Measurements from ENCODE around the gene UBE2D2. TPM values are rescaled to one million over a fixed set of nuclear protein-coding genes. Genes with fewer than 3 reads are reported as not detected.

The UBE2D2 gene
- total RNA-seq, 4 donors from 2014 or later, result 80.0 to 99.8 (median 85.0) TPM

DNA sequence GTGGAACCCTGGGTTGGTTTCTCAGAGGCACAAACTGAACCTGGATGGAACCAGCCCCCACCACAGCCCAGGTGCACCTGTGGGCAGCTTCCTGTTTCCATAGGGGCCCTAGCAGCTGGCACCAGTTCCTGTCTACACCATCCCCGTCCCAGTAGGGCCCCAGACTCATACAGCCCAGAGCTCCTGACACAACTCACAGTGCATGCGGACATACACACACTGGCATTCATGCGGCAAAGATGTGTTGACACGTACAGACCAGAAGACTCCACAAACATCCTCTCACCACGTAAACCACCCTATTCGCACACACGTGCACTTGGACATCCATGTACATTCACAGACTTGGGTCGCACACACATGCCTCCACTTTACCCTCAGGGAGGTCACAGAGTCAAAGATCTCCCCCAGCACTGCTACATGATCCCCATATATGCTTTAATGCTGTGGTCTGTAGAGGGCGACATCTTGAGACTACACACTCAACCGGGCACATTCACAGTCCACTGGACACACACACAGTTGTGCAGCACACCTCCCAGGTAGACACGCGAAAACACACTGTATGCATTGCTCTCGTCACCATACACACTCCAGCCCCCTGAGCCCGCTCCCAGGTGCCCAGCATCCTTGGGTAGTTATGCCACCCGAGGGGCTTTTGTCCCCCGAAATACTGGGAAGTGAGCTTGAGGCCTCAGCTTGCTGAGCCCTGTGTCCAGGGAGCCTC lies 109.4 kb downstream of the UBE2D2 start:
- WGBS, 2 donors, result 75 to 78% methylated on average over 16 of the region's 16 CpGs
- no peak for DNase-seq (ENCODE audit: low spot score in 2 of 2)
- intact Hi-C loops (cut with DNase I; ENCODE audit: low total_unique reads), result no loop called here
- H3K4me3 ChIP-seq (ENCODE audit: low read depth, poor library complexity, severe bottlenecking), result no peak overlapping the region
- TF ChIP-seq, protein P1, sequence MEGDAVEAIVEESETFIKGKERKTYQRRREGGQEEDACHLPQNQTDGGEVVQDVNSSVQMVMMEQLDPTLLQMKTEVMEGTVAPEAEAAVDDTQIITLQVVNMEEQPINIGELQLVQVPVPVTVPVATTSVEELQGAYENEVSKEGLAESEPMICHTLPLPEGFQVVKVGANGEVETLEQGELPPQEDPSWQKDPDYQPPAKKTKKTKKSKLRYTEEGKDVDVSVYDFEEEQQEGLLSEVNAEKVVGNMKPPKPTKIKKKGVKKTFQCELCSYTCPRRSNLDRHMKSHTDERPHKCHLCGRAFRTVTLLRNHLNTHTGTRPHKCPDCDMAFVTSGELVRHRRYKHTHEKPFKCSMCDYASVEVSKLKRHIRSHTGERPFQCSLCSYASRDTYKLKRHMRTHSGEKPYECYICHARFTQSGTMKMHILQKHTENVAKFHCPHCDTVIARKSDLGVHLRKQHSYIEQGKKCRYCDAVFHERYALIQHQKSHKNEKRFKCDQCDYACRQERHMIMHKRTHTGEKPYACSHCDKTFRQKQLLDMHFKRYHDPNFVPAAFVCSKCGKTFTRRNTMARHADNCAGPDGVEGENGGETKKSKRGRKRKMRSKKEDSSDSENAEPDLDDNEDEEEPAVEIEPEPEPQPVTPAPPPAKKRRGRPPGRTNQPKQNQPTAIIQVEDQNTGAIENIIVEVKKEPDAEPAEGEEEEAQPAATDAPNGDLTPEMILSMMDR (IDR thresholded peaks at IDR 0.05), result no peak
- no peak for TF ChIP-seq POLR2A (IDR thresholded peaks at IDR 0.05)

DNA sequence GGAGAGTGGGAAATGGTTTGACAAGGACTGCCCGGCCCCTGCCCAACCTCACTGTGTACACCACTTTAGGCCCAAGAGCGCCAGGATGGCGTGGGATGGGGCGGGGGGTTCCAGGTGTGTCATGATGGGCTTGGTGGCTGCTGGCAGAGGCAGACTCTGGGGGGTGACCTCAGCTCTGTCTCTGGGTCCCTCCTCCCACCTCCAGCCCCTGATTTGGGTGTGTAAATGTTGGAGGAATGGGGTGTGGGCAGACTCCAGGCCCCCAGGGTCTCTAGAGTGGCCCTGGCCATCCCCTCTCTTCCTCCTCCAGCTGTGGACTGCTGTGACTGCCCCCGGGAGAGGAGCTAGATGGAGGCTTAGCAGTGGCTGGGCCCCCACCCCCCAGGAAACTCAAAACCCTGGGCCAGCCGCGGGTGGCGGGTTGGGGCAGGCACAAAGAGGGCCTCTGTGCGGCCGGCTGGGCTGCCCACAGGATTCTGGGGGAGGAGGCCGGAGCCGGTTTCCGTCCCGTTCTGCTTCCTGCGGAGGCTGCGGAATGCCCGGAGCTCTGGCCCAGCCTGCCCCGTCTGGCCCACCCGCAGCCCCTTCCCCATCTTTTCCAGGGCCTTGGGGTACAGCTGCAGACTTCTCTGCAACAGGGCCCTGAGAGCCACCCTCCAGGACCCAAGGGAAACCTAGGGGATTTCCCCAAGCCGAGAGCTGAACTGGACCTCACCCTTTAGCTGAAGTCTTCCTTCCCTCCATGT lies 110.1 kb downstream of the UBE2D2 start:
- intact Hi-C loops (cut with DNase I; ENCODE audit: low total_unique reads), result no loop called here
- TF ChIP-seq POLR2A (IDR thresholded peaks at IDR 0.05), result no peak
- TF ChIP-seq, protein P1 (IDR thresholded peaks at IDR 0.05), result no peak
- DNase-seq (ENCODE audit: low spot score in 2 of 2), result no peak
- WGBS, 2 donors, result 52 to 56% methylated on average over 10 to 17 of the region's 20 CpGs
- H3K4me3 ChIP-seq (ENCODE audit: low read depth, poor library complexity, severe bottlenecking), result no peak overlapping the region

DNA sequence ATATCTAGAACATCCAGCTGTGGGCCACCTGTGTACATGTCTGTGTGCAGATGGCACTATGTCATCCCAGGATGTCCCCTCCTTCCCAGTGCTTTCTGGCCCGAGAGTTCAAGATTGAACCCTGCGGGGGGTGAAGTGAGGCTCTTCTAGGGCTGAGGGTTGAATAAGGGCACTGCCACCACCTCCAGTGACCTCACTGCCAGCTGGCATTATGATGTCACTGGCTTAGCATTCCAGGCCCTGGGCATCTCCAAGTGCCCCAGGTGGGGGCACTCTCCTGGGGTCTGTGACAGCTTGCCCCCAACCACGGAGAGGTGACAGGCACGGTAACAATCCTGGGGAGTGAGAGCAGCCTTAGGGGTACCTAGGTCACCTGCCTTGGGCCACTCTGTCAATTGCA lies 114.1 kb downstream of the UBE2D2 start:
- 87 to 92% methylated on average over 3 to 4 of the region's 4 CpGs for WGBS, 2 donors
- intact Hi-C loops (cut with DNase I; ENCODE audit: low total_unique reads), result no loop called here
- TF ChIP-seq POLR2A (IDR thresholded peaks at IDR 0.05), result no peak
- TF ChIP-seq, protein P1 (IDR thresholded peaks at IDR 0.05), result no peak
- no peak for DNase-seq (ENCODE audit: low spot score in 2 of 2)
- H3K4me3 ChIP-seq (ENCODE audit: low read depth, poor library complexity, severe bottlenecking), result no peak overlapping the region

DNA sequence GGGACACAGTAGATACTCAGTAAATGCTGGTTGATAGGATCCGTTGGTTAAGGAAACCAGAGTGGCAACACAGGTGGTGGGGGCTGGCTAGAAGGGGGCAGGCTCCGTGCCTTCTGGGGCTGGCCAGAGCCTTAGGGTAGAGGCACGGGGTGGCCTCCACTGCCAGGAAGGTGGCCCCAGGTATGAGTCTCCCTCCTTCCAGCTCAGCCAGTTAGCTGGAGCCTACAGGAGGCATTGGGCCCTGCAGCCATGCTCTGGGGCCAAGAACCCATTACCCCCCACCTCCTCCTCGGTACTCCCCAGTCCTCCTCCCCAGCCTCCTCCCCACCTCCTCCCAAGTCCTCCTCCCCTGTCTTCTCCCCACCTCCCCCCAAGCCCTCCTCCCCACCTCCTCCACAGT lies 114.7 kb downstream of the UBE2D2 start:
- intact Hi-C loops (cut with DNase I; ENCODE audit: low total_unique reads), result no loop called here
- H3K4me3 ChIP-seq (ENCODE audit: low read depth, poor library complexity, severe bottlenecking), result no peak overlapping the region
- 79 to 80% methylated on average over 4 of the region's 4 CpGs for WGBS, 2 donors
- no peak for DNase-seq (ENCODE audit: low spot score in 2 of 2)
- no peak for TF ChIP-seq POLR2A (IDR thresholded peaks at IDR 0.05)
- TF ChIP-seq, protein P1 (IDR thresholded peaks at IDR 0.05), result no peak

DNA sequence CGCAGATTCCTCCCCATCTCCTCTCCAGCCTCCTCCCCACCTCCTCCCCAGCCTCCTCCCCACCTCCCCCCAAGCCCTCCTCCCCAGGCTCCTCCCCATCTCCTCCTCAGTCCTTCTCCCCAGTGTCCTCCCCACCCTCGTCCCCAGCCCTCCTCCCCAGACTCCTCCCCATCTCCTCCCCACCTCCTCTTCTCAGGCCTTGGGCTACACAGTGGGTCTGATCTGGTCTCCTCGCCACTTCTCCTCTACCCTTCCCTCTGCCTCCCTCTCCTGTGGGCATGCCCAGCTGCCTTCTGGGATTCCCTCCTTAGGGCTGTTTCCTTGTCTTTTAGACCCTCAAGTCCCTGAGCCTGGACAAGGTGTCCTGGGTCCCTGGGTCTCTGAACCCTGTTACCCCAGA lies 115.3 kb downstream of the UBE2D2 start:
- TF ChIP-seq, protein P1 (IDR thresholded peaks at IDR 0.05), result no peak
- TF ChIP-seq POLR2A (IDR thresholded peaks at IDR 0.05), result no peak
- 47 to 57% methylated on average over 2 to 3 of the region's 3 CpGs for WGBS, 2 donors
- no peak overlapping the region for H3K4me3 ChIP-seq (ENCODE audit: low read depth, poor library complexity, severe bottlenecking)
- intact Hi-C loops (cut with DNase I; ENCODE audit: low total_unique reads), result no loop called here
- DNase-seq (ENCODE audit: low spot score in 2 of 2), result no peak
